GM12865 (cell line): ENCODE measurements around the gene SLC1A6.
"Not testable (repeated sequence)": the region's sequence is repeated elsewhere in the genome, so short reads cannot be mapped to it uniquely, and the experiment has no call there.

ENCODE experiments used
- DNase-seq: peaks from one replicate; pipeline ENCODE4 v3.0.0; 2010; ENCODE audit warnings: low read depth
- H3K4me3 ChIP-seq: 2 replicates; pipeline ENCODE4 v1.5.1; 2011; ENCODE audit warnings: mild to moderate bottlenecking, low read depth, low read length, control low read depth
- CTCF ChIP-seq: IDR thresholded peaks from 2 replicates; pipeline ENCODE4 v1.5.1; 2011; ENCODE audit warnings: low read length, control low read depth, low read depth, inconsistent platforms; ENCODE audit not compliant: insufficient read depth; ENCODE audit errors: missing control alignments

Gene SLC1A6

GRCh38 chr19:14979476-14980255 is at the start of gene SLC1A6:
TSS of gene SLC1A6 (minus strand) at chr19:14979864. CDS start at chr19:14972910, 6,954 bp downstream.
- no peak for TF ChIP-seq CTCF
- DNase-seq: no peak
- H3K4me3 ChIP-seq: no peak within 1 kb of the TSS

GRCh38 chr19:15028490-15028889 is 48.8 kb upstream of the SLC1A6 start:
- no peak overlapping the region for H3K4me3 ChIP-seq
- no peak for DNase-seq
- no peak for TF ChIP-seq CTCF

GRCh38 chr19:15025217-15025616 is 45.6 kb upstream of the SLC1A6 start:
- peak; percentile 13 for DNase-seq
- peak; percentile 34 for TF ChIP-seq CTCF
- H3K4me3 ChIP-seq: no peak overlapping the region

GRCh38 chr19:15022752-15023151 is 43.1 kb upstream of the SLC1A6 start:
- DNase-seq: no peak
- no peak for TF ChIP-seq CTCF
- H3K4me3 ChIP-seq: no peak overlapping the region

GRCh38 chr19:15021286-15022007 is 41.8 kb upstream of the SLC1A6 start:
- no peak overlapping the region for H3K4me3 ChIP-seq
- no peak for TF ChIP-seq CTCF
- no peak for DNase-seq

- not testable (repeated sequence) for DNase-seq, H3K4me3 ChIP-seq
Measured at GRCh38 chr19:15018836-15019235, 39.2 kb upstream of the SLC1A6 start.

- no peak overlapping the region for H3K4me3 ChIP-seq
- peak; percentile 32 for DNase-seq
- TF ChIP-seq CTCF: no peak
Measured at GRCh38 chr19:15015946-15016542, 36.4 kb upstream of the SLC1A6 start.
